Mesendoderm (in vitro differentiated cells): ENCODE results near the gene MRPS22. TPM values are rescaled to one million over a fixed set of nuclear protein-coding genes. Genes with fewer than 3 reads are reported as not detected.
"Not testable (repeated sequence)": the region's sequence is repeated elsewhere in the genome, so short reads cannot be mapped to it uniquely, and the experiment has no call there.

Experiments
- DNase-seq: peaks from one replicate; pipeline ENCODE4 v3.0.0; 2013
- H2AK5ac ChIP-seq: 2 replicates; pipeline ENCODE4 v1.6.1; 2013; ENCODE audit warnings: low read length, inconsistent platforms
- H2BK120ac ChIP-seq: 2 replicates; pipeline ENCODE4 v1.6.1; 2013; ENCODE audit warnings: low read depth, mild to moderate bottlenecking, low read length, moderate library complexity, mixed read lengths
- H2BK15ac ChIP-seq: replicated peaks from 2 replicates; pipeline ENCODE4 v1.6.1; 2013; ENCODE audit warnings: low read depth, mild to moderate bottlenecking, moderate library complexity
- H2BK5ac ChIP-seq: 2 replicates; pipeline ENCODE4 v1.6.1; 2013; ENCODE audit warnings: low read length, inconsistent platforms
- H3K18ac ChIP-seq: 2 replicates; pipeline ENCODE4 v1.6.1; 2013; ENCODE audit warnings: mild to moderate bottlenecking, low read length, mixed read lengths
- H3K23ac ChIP-seq: one replicate; pipeline ENCODE4 v1.6.1; 2013; ENCODE audit warnings: low read length
- H3K27ac ChIP-seq: 2 replicates; pipeline ENCODE4 v1.5.1; 2013; ENCODE audit warnings: low read depth, mild to moderate bottlenecking, inconsistent platforms, low read length, moderate library complexity
- H3K27me3 ChIP-seq: 2 replicates; pipeline ENCODE4 v1.6.1; 2013; ENCODE audit warnings: low read length, control low read depth, mild to moderate bottlenecking, inconsistent platforms; ENCODE audit not compliant: insufficient read depth, poor library complexity
- H3K36me3 ChIP-seq: 2 replicates; pipeline ENCODE4 v1.6.1; 2013; ENCODE audit warnings: low read length, inconsistent platforms; ENCODE audit not compliant: control insufficient read depth, insufficient read depth
- H3K4ac ChIP-seq: one replicate; pipeline ENCODE4 v1.6.1; 2013; ENCODE audit warnings: low read depth, mild to moderate bottlenecking, low read length, moderate library complexity
- H3K4me1 ChIP-seq: 2 replicates; pipeline ENCODE4 v1.6.1; 2013; ENCODE audit warnings: low read depth, low read length, inconsistent platforms; ENCODE audit not compliant: control insufficient read depth
- H3K4me2 ChIP-seq: 2 replicates; pipeline ENCODE4 v1.6.1; 2013; ENCODE audit warnings: low read length
- H3K4me3 ChIP-seq: 2 replicates; pipeline ENCODE4 v1.5.1; 2013; ENCODE audit warnings: mild to moderate bottlenecking, low read length
- H3K56ac ChIP-seq: one replicate; pipeline ENCODE4 v1.6.1; 2013; ENCODE audit warnings: low read length
- H3K79me1 ChIP-seq: 2 replicates; pipeline ENCODE4 v1.6.1; 2013; ENCODE audit warnings: low read length, inconsistent platforms
- H3K79me2 ChIP-seq: 2 replicates; pipeline ENCODE4 v1.6.1; 2013; ENCODE audit warnings: mild to moderate bottlenecking, low read length; ENCODE audit not compliant: control insufficient read depth, insufficient read depth
- H3K9ac ChIP-seq: 2 replicates; pipeline ENCODE4 v1.6.1; 2013; ENCODE audit warnings: low read length, inconsistent platforms
- H4K5ac ChIP-seq: one replicate; pipeline ENCODE4 v1.6.1; 2013; ENCODE audit warnings: low read length
- H4K8ac ChIP-seq: one replicate; pipeline ENCODE4 v1.6.1; 2013; ENCODE audit warnings: low read depth, mild to moderate bottlenecking, control low read depth, low read length, moderate library complexity
- WGBS: extraction: QIAGEN DNeasy Blood & Tissue Kit; methylation state at CpG from one replicate; pipeline ENCODE4 v1.1.7; 2013; ENCODE audit warnings: low lambda C conversion rate, missing lambda C conversion rate; ENCODE audit not compliant: insufficient coverage; ENCODE audit errors: extremely low coverage; 5-methylcytosine and 5-hydroxymethylcytosine counted together
- small RNA-seq: library from polyadenylated mRNA; stranded (forward); fragments of <200 nt; extraction: miRNeasy Mini kit (QIAGEN cat#:217004); gene quantifications from one replicate; pipeline ENCODE3, GENCODE V24; 2013; ENCODE audit not compliant: insufficient read depth

Gene MRPS22

GRCh38 chr3:139389552-139390368 is 45.9 kb downstream of the MRPS22 start, which contains the start of gene COPB2:
TSS of gene COPB2 (minus strand) at chr3:139389647. CDS start at chr3:139389550, 97 bp downstream.
- Histone ChIP-seq H3K79me2 (peaks cover 30% of the 10 kb centered on the region), H4K8ac (no peak within 1 kb of the TSS), H2BK15ac (no peak within 1 kb of the TSS), H3K4me2 (peak within 1 kb of the TSS; percentile 86), H3K56ac (peak within 1 kb of the TSS; percentile 98), H2AK5ac (no peak within 1 kb of the TSS), H3K27ac (peak within 1 kb of the TSS; percentile 91), H3K79me1 (no peaks in the 10 kb centered on the region), H3K4ac (peak within 1 kb of the TSS; percentile 97), H4K5ac (no peak within 1 kb of the TSS), H2BK120ac (no peak within 1 kb of the TSS), H3K9ac (peak within 1 kb of the TSS; percentile 98), H3K4me1 (no peaks in the 10 kb centered on the region), H3K27me3 (no peaks in the 10 kb centered on the region), H3K23ac (no peak within 1 kb of the TSS), H3K18ac (peak within 1 kb of the TSS; percentile 81), H3K36me3 (no peaks in the 10 kb centered on the region), H2BK5ac (peak within 1 kb of the TSS; percentile 83), H3K4me3 (peak within 1 kb of the TSS; percentile 99)
- WGBS = no CpG with 5 or more reads among the region's 52 CpGs
- DNase-seq = peak; percentile 99

- H3K36me3 ChIP-seq = no peaks in the 10 kb centered on the region
- H2BK5ac ChIP-seq = no peak overlapping the region
- no peak overlapping the region for H4K5ac ChIP-seq
- no peak overlapping the region for H3K4ac ChIP-seq
- DNase-seq = no peak
- no peak overlapping the region for H2BK15ac ChIP-seq
- H3K23ac ChIP-seq = no peak overlapping the region
- H3K4me2 ChIP-seq = no peak overlapping the region
- no peak overlapping the region for H4K8ac ChIP-seq
- no peak overlapping the region for H2BK120ac ChIP-seq
- no peaks in the 10 kb centered on the region for H3K79me1 ChIP-seq
- H3K4me1 ChIP-seq = no peaks in the 10 kb centered on the region
- no peak overlapping the region for H2AK5ac ChIP-seq
- peaks cover 3% of the 10 kb centered on the region for H3K79me2 ChIP-seq
- H3K9ac ChIP-seq = no peak overlapping the region
- H3K27me3 ChIP-seq = no peaks in the 10 kb centered on the region
- H3K4me3 ChIP-seq = no peak overlapping the region
- H3K27ac ChIP-seq = no peak overlapping the region
- H3K56ac ChIP-seq = no peak overlapping the region
- H3K18ac ChIP-seq = no peak overlapping the region
Observed at GRCh38 chr3:139394116-139394515, 50.3 kb downstream of the MRPS22 start.

DNA sequence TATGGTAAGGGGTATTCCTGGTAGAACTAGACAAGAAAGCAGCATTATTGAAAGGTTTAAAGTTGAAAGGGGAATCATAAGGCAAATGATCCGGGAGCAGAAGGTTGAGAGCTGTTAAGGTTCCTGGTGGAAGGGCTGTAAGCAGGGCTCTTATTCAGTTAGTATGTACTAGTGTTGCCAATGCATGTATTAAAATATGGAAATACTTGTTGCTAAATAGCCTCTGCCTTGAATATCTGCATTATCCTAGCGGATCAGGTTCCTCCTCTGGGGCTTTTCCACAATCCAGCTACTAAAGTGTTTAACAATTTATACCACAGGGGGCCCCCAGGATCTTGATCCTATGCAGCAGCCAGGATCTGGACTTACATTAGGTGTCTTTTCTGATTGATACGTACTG is 52.9 kb downstream of the MRPS22 start:
- Histone ChIP-seq H3K27me3 (no peaks in the 10 kb centered on the region), H3K9ac (no peak overlapping the region), H3K4ac (no peak overlapping the region), H3K36me3 (no peaks in the 10 kb centered on the region), H4K8ac (no peak overlapping the region), H3K4me1 (no peaks in the 10 kb centered on the region), H3K23ac (no peak overlapping the region), H2AK5ac (no peak overlapping the region), H2BK5ac (no peak overlapping the region), H3K4me3 (no peak overlapping the region), H3K79me2 (no peaks in the 10 kb centered on the region), H2BK15ac (no peak overlapping the region), H3K4me2 (no peak overlapping the region), H3K18ac (no peak overlapping the region), H3K79me1 (no peaks in the 10 kb centered on the region), H3K56ac (no peak overlapping the region), H4K5ac (no peak overlapping the region), H2BK120ac (no peak overlapping the region), H3K27ac (no peak overlapping the region)
- no CpG with 5 or more reads among the region's 3 CpGs for WGBS
- DNase-seq = no peak

- not testable (repeated sequence) for H2AK5ac ChIP-seq, H3K4me1 ChIP-seq, H3K18ac ChIP-seq, H3K4me2 ChIP-seq, H3K79me2 ChIP-seq, H4K5ac ChIP-seq, H3K27ac ChIP-seq, H2BK5ac ChIP-seq, DNase-seq, H3K27me3 ChIP-seq, H3K4me3 ChIP-seq, H3K4ac ChIP-seq, H3K9ac ChIP-seq, H2BK120ac ChIP-seq, H3K36me3 ChIP-seq, H3K79me1 ChIP-seq, H3K23ac ChIP-seq, H4K8ac ChIP-seq, H3K56ac ChIP-seq, H2BK15ac ChIP-seq
- WGBS = no CpG with 5 or more reads among the region's 2 CpGs
Observed at GRCh38 chr3:139401155-139401554, 57.3 kb downstream of the MRPS22 start.

Small RNAs within 50 kb of the gene (small RNA-seq; reads per million reads assigned to genes)
- not detected for gene RF00026
